H9 (cell line): ENCODE measurements around the gene METTL14. TPM values are rescaled to one million over a fixed set of nuclear protein-coding genes. Genes with fewer than 3 reads are reported as not detected.
"Not testable (repeated sequence)": the region's sequence is repeated elsewhere in the genome, so short reads cannot be mapped to it uniquely, and the experiment has no call there.

Experiments
- DNase-seq: peaks from one replicate; pipeline ENCODE4 v3.0.0-alpha.2; 2017
- H2AFZ ChIP-seq: one replicate; pipeline ENCODE4 v1.6.1; 2013; ENCODE audit warnings: mild to moderate bottlenecking, low read length, control low read depth, moderate library complexity
- H2AK5ac ChIP-seq: 2 replicates; pipeline ENCODE4 v1.6.1; 2013; ENCODE audit warnings: low read length, control low read depth, mixed read lengths; ENCODE audit not compliant: insufficient read length
- H2BK120ac ChIP-seq: one replicate; pipeline ENCODE4 v1.6.1; 2013; ENCODE audit warnings: low read depth, mild to moderate bottlenecking, low read length, control low read depth, inconsistent platforms; ENCODE audit not compliant: poor library complexity, severe bottlenecking
- H2BK12ac ChIP-seq: 2 replicates; pipeline ENCODE4 v1.6.1; 2013; ENCODE audit warnings: low read length, control low read depth, mixed read lengths, low read depth; ENCODE audit not compliant: insufficient read length
- H2BK15ac ChIP-seq: 2 replicates; pipeline ENCODE4 v1.6.1; 2013; ENCODE audit warnings: low read depth, low read length, control low read depth
- H2BK20ac ChIP-seq: one replicate; pipeline ENCODE4 v1.6.1; 2013; ENCODE audit warnings: low read depth, mild to moderate bottlenecking, low read length, control low read depth, inconsistent platforms; ENCODE audit not compliant: poor library complexity, severe bottlenecking
- H2BK5ac ChIP-seq: 2 replicates; pipeline ENCODE4 v1.6.1; 2013; ENCODE audit warnings: low read length, control low read depth, mixed read lengths; ENCODE audit not compliant: insufficient read length
- H3K14ac ChIP-seq: 2 replicates; pipeline ENCODE4 v1.6.1; 2013; ENCODE audit warnings: low read length, control low read depth; ENCODE audit not compliant: insufficient read depth
- H3K18ac ChIP-seq: 2 replicates; pipeline ENCODE4 v1.6.1; 2013; ENCODE audit warnings: low read depth, mild to moderate bottlenecking, mixed read lengths, low read length, control low read depth; ENCODE audit not compliant: insufficient read length
- H3K23ac ChIP-seq: 2 replicates; pipeline ENCODE4 v1.6.1; 2013; ENCODE audit warnings: low read length, control low read depth, mixed read lengths, low read depth; ENCODE audit not compliant: insufficient read length
- H3K23me2 ChIP-seq: 2 replicates; pipeline ENCODE4 v1.6.1; 2013; ENCODE audit warnings: low read depth, mild to moderate bottlenecking, mixed read lengths, low read length, control low read depth; ENCODE audit not compliant: insufficient read length, poor library complexity, severe bottlenecking
- H3K27ac ChIP-seq: 2 replicates; pipeline ENCODE4 v1.5.1; 2013; ENCODE audit warnings: low read length, control low read depth, mixed read lengths, low read depth; ENCODE audit not compliant: insufficient read length
- H3K27me3 ChIP-seq: 2 replicates; pipeline ENCODE4 v1.6.1; 2013; ENCODE audit warnings: low read length, control low read depth, inconsistent platforms; ENCODE audit not compliant: insufficient read depth
- H3K4ac ChIP-seq: 2 replicates; pipeline ENCODE4 v1.6.1; 2013; ENCODE audit warnings: low read depth, mild to moderate bottlenecking, control low read depth, inconsistent platforms, low read length, moderate library complexity
- H3K4me1 ChIP-seq: 2 replicates; pipeline ENCODE4 v1.6.1; 2013; ENCODE audit warnings: low read length, control low read depth, inconsistent platforms; ENCODE audit not compliant: insufficient read depth
- H3K4me2 ChIP-seq: 2 replicates; pipeline ENCODE4 v1.6.1; 2013; ENCODE audit warnings: low read length, control low read depth, mixed read lengths; ENCODE audit not compliant: insufficient read length, insufficient read depth
- H3K56ac ChIP-seq: 2 replicates; pipeline ENCODE4 v1.6.1; 2013; ENCODE audit warnings: low read depth, mild to moderate bottlenecking, mixed read lengths, low read length, control low read depth; ENCODE audit not compliant: insufficient read length
- H3K79me1 ChIP-seq: 2 replicates; pipeline ENCODE4 v1.6.1; 2013; ENCODE audit warnings: low read depth, mild to moderate bottlenecking, moderate library complexity, low read length, control low read depth, inconsistent platforms; ENCODE audit not compliant: insufficient read depth, poor library complexity, severe bottlenecking
- H3K79me2 ChIP-seq: 2 replicates; pipeline ENCODE4 v1.6.1; 2013; ENCODE audit warnings: low read length, control low read depth, inconsistent platforms; ENCODE audit not compliant: insufficient read depth
- H3K9ac ChIP-seq: 2 replicates; pipeline ENCODE4 v1.6.1; 2013; ENCODE audit warnings: low read length, control low read depth, mixed read lengths; ENCODE audit not compliant: insufficient read length; ENCODE audit errors: extremely low read depth
- H3K9me3 ChIP-seq: one replicate; pipeline ENCODE4 v1.6.1; 2013; ENCODE audit warnings: low read depth, low read length, inconsistent platforms; ENCODE audit not compliant: control insufficient read depth
- H3T11ph ChIP-seq: one replicate; pipeline ENCODE4 v1.6.1; 2013; ENCODE audit warnings: mild to moderate bottlenecking, low read length, control low read depth, inconsistent platforms
- H4K20me1 ChIP-seq: one replicate; pipeline ENCODE4 v1.6.1; 2013; ENCODE audit not compliant: control insufficient read depth, insufficient read length, insufficient read depth
- H4K5ac ChIP-seq: 2 replicates; pipeline ENCODE4 v1.6.1; 2013; ENCODE audit warnings: low read depth, mild to moderate bottlenecking, mixed read lengths, low read length, control low read depth; ENCODE audit not compliant: insufficient read length
- H4K8ac ChIP-seq: replicated peaks from 2 replicates; pipeline ENCODE4 v1.6.1; 2013; ENCODE audit warnings: low read length, control low read depth, mixed read lengths, low read depth; ENCODE audit not compliant: insufficient read length
- H4K91ac ChIP-seq: 2 replicates; pipeline ENCODE4 v1.6.1; 2013; ENCODE audit warnings: low read depth, mild to moderate bottlenecking, moderate library complexity, mixed read lengths, low read length, control low read depth; ENCODE audit not compliant: insufficient read length
- H3K27ac Mint-ChIP-seq, 3 experiments: 2 replicates in 2 of 3; 3 replicates in 1 of 3; pipeline ENCODE4 v1.8.0; 2020 to 2021; ENCODE audit warnings: mixed read lengths in 3 of 3, mild to moderate bottlenecking in 1 of 3, moderate library complexity in 1 of 3
- H3K27me3 Mint-ChIP-seq: 2 replicates; pipeline ENCODE4 v1.8.0; 2021; ENCODE audit warnings: low read depth, mild to moderate bottlenecking, moderate library complexity, mixed read lengths
- H3K36me3 Mint-ChIP-seq, 3 experiments: 2 replicates in 2 of 3; 3 replicates in 1 of 3; pipeline ENCODE4 v1.8.0; 2020 to 2021; ENCODE audit warnings: low read depth in 3 of 3, mixed read lengths in 3 of 3; ENCODE audit not compliant: insufficient read depth in 1 of 3
- H3K4me1 Mint-ChIP-seq, 2 experiments: 2 replicates each; pipeline ENCODE4 v1.8.0; 2020; ENCODE audit warnings: mixed read lengths in 2 of 2
- H3K4me3 Mint-ChIP-seq, 2 experiments: 2 replicates in 1 of 2; 3 replicates in 1 of 2; pipeline ENCODE4 v1.8.0; 2020 to 2021; ENCODE audit warnings: mild to moderate bottlenecking in 2 of 2, mixed read lengths in 2 of 2, moderate library complexity in 1 of 2
- H3K9me3 Mint-ChIP-seq, 2 experiments: 2 replicates in 1 of 2; 3 replicates in 1 of 2; pipeline ENCODE4 v1.8.0; 2020; ENCODE audit warnings: mild to moderate bottlenecking in 2 of 2, mixed read lengths in 2 of 2, moderate library complexity in 1 of 2
- WGBS: extraction: QIAGEN DNeasy Blood & Tissue Kit; methylation state at CpG from one replicate; pipeline ENCODE4 v1.1.7; 2013; ENCODE audit warnings: missing lambda C conversion rate, low lambda C conversion rate, mixed read lengths; ENCODE audit not compliant: insufficient read length; ENCODE audit errors: extremely low coverage; 5-methylcytosine and 5-hydroxymethylcytosine counted together
- total RNA-seq: library from RNA; stranded (reverse); gene quantifications from 2 replicates; pipeline ENCODE4 v1.2.1, GENCODE V29; 2021
- TF ChIP-seq, protein P1 (sequence below): fragments of 200-600 bp; sonication (generic); conservative IDR thresholded peaks from 3 replicates; pipeline ENCODE4 v1.8.0; 2021; ENCODE audit warnings: antibody characterized with exemption, mild to moderate bottlenecking

METTL14 gene
- total RNA-seq, 1 experiment from 2014 or later = 53.3 TPM

DNA sequence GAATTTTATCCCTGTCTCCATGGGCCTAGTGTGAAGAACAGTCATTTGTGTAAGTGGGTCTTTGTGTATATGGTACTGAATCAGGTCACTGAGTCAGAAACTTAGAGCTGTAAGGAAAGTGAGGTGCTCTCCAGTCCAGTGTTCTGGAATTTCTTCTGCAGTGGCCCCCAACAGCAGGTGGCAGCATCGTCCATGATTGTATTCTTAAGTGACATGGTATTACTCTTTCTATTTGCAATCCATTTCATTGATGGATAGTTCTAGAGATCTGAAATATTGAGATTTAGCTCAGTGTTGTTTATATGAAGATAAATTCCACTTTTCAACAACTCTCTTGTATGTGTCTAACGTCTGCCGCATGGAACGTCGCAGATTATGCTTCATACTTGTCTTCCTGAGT lies 20.5 kb upstream of the METTL14 start:
- H2BK120ac ChIP-seq, H3K4me2 ChIP-seq, H3K27ac Mint-ChIP-seq, H2AK5ac ChIP-seq, H3K79me2 ChIP-seq, H3K23ac ChIP-seq, H3K9me3 ChIP-seq, H3K27ac ChIP-seq, H4K5ac ChIP-seq, H3K27me3 ChIP-seq, H3K27me3 Mint-ChIP-seq, H3K4me1 Mint-ChIP-seq, H4K20me1 ChIP-seq, H4K8ac ChIP-seq, H3K4me1 ChIP-seq, H3K56ac ChIP-seq, H2AFZ ChIP-seq, H3T11ph ChIP-seq, H3K36me3 Mint-ChIP-seq, H2BK5ac ChIP-seq, H2BK20ac ChIP-seq, H2BK12ac ChIP-seq, H3K9ac ChIP-seq, H3K23me2 ChIP-seq, H3K4me3 Mint-ChIP-seq, H4K91ac ChIP-seq, H3K4ac ChIP-seq, H3K18ac ChIP-seq, H3K9me3 Mint-ChIP-seq, H3K14ac ChIP-seq, DNase-seq, H2BK15ac ChIP-seq, H3K79me1 ChIP-seq: not testable (repeated sequence)
- TF ChIP-seq, protein P1, sequence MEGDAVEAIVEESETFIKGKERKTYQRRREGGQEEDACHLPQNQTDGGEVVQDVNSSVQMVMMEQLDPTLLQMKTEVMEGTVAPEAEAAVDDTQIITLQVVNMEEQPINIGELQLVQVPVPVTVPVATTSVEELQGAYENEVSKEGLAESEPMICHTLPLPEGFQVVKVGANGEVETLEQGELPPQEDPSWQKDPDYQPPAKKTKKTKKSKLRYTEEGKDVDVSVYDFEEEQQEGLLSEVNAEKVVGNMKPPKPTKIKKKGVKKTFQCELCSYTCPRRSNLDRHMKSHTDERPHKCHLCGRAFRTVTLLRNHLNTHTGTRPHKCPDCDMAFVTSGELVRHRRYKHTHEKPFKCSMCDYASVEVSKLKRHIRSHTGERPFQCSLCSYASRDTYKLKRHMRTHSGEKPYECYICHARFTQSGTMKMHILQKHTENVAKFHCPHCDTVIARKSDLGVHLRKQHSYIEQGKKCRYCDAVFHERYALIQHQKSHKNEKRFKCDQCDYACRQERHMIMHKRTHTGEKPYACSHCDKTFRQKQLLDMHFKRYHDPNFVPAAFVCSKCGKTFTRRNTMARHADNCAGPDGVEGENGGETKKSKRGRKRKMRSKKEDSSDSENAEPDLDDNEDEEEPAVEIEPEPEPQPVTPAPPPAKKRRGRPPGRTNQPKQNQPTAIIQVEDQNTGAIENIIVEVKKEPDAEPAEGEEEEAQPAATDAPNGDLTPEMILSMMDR = peak; percentile 61; the same call in 2 of the 3 replicates
- no CpG with 5 or more reads among the region's 5 CpGs for WGBS

DNA sequence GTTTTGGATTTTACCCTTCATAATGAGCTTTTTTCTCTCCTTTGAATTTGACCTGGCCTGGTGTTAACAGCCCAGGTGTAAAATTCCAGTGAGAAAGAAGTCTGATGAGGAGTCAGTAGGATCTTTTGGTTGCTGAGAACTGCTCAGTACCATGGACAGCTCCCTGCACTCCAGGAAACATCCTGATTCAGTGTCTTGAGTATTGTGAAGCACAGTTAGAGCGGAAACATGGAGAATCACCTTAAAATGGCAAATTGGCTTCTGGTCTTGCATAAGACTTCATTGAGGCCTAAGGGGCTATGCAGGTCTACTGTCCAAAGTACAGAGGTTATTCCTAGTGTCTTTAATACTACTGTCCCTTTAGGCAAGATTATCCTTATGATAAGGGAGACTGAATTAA lies 16.0 kb upstream of the METTL14 start:
- H3K9me3 Mint-ChIP-seq, H3K4me2 ChIP-seq, H3K18ac ChIP-seq, H3K14ac ChIP-seq, H4K8ac ChIP-seq, H3K79me2 ChIP-seq, H4K5ac ChIP-seq, H3T11ph ChIP-seq, H3K23ac ChIP-seq, H3K4me1 ChIP-seq, H4K91ac ChIP-seq, H3K9me3 ChIP-seq, H3K36me3 Mint-ChIP-seq, H2AK5ac ChIP-seq, H3K27ac ChIP-seq, H3K56ac ChIP-seq, H2BK120ac ChIP-seq, H2BK12ac ChIP-seq, H3K23me2 ChIP-seq, H2BK20ac ChIP-seq, H3K9ac ChIP-seq, H3K27me3 Mint-ChIP-seq, H3K4me3 Mint-ChIP-seq, H2AFZ ChIP-seq, H2BK5ac ChIP-seq, H3K27ac Mint-ChIP-seq, H2BK15ac ChIP-seq, H3K4ac ChIP-seq, H3K79me1 ChIP-seq, H3K27me3 ChIP-seq, H3K4me1 Mint-ChIP-seq, H4K20me1 ChIP-seq: not testable (repeated sequence)
- whole genome bisulfite sequencing = no CpG with 5 or more reads among the region's 1 CpG
- DNase-seq = peak; percentile 84
